GM19455 (cell line): ENCODE data around the gene DEFB114.

ENCODE experiments used
- ATAC-seq: cut with Tn5 transposase; IDR thresholded peaks from one replicate; pipeline ENCODE4 v1.9.1; 2021; ENCODE audit not compliant: unreplicated experiment

Gene DEFB114

GRCh38 chr6:49937811-49938210 is 26.2 kb downstream of the DEFB114 start:
- no peak for ATAC-seq

GRCh38 chr6:49937017-49937416 is 26.9 kb downstream of the DEFB114 start:
- no peak for ATAC-seq

- no peak for ATAC-seq
Measured at GRCh38 chr6:49935387-49935786, 28.6 kb downstream of the DEFB114 start.

GRCh38 chr6:49934770-49935169 is 29.2 kb downstream of the DEFB114 start:
- no peak for ATAC-seq

- ATAC-seq, result no peak
Measured at GRCh38 chr6:49933526-49933925, 30.4 kb downstream of the DEFB114 start.

- ATAC-seq, result no peak
Measured at GRCh38 chr6:49929340-49929739, 34.6 kb downstream of the DEFB114 start.

GRCh38 chr6:49923826-49924225 is 40.1 kb downstream of the DEFB114 start:
- ATAC-seq, result no peak

GRCh38 chr6:49919935-49920644 is 43.9 kb downstream of the DEFB114 start:
- ATAC-seq, result no peak

GRCh38 chr6:49919261-49919660 is 44.7 kb downstream of the DEFB114 start:
- no peak for ATAC-seq

GRCh38 chr6:49918787-49919186 is 45.2 kb downstream of the DEFB114 start:
- ATAC-seq, result no peak

- no peak for ATAC-seq
Measured at GRCh38 chr6:49915035-49915434, 48.9 kb downstream of the DEFB114 start.

- ATAC-seq, result no peak
Measured at GRCh38 chr6:49913636-49914375, 50.2 kb downstream of the DEFB114 start.

- no peak for ATAC-seq
Measured at GRCh38 chr6:49912196-49912595, 51.8 kb downstream of the DEFB114 start.

GRCh38 chr6:49911252-49911651 is 52.7 kb downstream of the DEFB114 start:
- no peak for ATAC-seq
